ENCODE results near the gene PDE10A. TPM values are rescaled to one million over a fixed set of nuclear protein-coding genes. Genes with fewer than 3 reads are reported as not detected.
"Not testable (repeated sequence)": the region's sequence is repeated elsewhere in the genome, so short reads cannot be mapped to it uniquely, and the experiment has no call there.

Gene PDE10A
- total RNA-seq, 1 donor from 2014 or later, result 4.6 TPM

- no peak for DNase-seq (ENCODE audit: low read depth in 2 of 2)
Measured at GRCh38 chr6:165484178-165484889, 178.7 kb downstream of the PDE10A start.

- DNase-seq (ENCODE audit: low read depth in 2 of 2), result no peak
Measured at GRCh38 chr6:165481921-165482320, 181.1 kb downstream of the PDE10A start.

GRCh38 chr6:165480916-165481315 lies 182.1 kb downstream of the PDE10A start:
- no peak for DNase-seq (ENCODE audit: low read depth in 2 of 2)

- no peak for DNase-seq (ENCODE audit: low read depth in 2 of 2)
Measured at GRCh38 chr6:165478581-165478980, 184.5 kb downstream of the PDE10A start.

- DNase-seq (ENCODE audit: low read depth in 2 of 2), result no peak
Measured at GRCh38 chr6:165469483-165469882, 193.6 kb downstream of the PDE10A start.

GRCh38 chr6:165468340-165469235 lies 194.5 kb downstream of the PDE10A start:
- DNase-seq (ENCODE audit: low read depth in 2 of 2), result no peak

GRCh38 chr6:165463499-165463898 lies 199.5 kb downstream of the PDE10A start:
- DNase-seq (ENCODE audit: low read depth in 2 of 2), result not testable (repeated sequence)

- DNase-seq (ENCODE audit: low read depth in 2 of 2), result peak in 1 of 2 donors; percentile 54
Measured at GRCh38 chr6:165459605-165460301, 203.3 kb downstream of the PDE10A start.

- no peak for DNase-seq (ENCODE audit: low read depth in 2 of 2)
Measured at GRCh38 chr6:165458134-165458533, 204.9 kb downstream of the PDE10A start.

- no peak for DNase-seq (ENCODE audit: low read depth in 2 of 2)
Measured at GRCh38 chr6:165456286-165456685, 206.8 kb downstream of the PDE10A start.

- no peak for DNase-seq (ENCODE audit: low read depth in 2 of 2)
Measured at GRCh38 chr6:165455488-165455887, 207.6 kb downstream of the PDE10A start.

- no peak for DNase-seq (ENCODE audit: low read depth in 2 of 2)
Measured at GRCh38 chr6:165453395-165453794, 209.6 kb downstream of the PDE10A start.

- DNase-seq (ENCODE audit: low read depth in 2 of 2), result no peak
Measured at GRCh38 chr6:165451838-165452237, 211.2 kb downstream of the PDE10A start.

GRCh38 chr6:165448210-165448609 lies 214.8 kb downstream of the PDE10A start:
- DNase-seq (ENCODE audit: low read depth in 2 of 2), result no peak

- DNase-seq (ENCODE audit: low read depth in 2 of 2), result no peak
Measured at GRCh38 chr6:165447141-165447540, 215.9 kb downstream of the PDE10A start.

GRCh38 chr6:165446331-165446730 lies 216.7 kb downstream of the PDE10A start:
- DNase-seq (ENCODE audit: low read depth in 2 of 2), result no peak

- no peak for DNase-seq (ENCODE audit: low read depth in 2 of 2)
Measured at GRCh38 chr6:165443462-165443861, 219.6 kb downstream of the PDE10A start.

GRCh38 chr6:165441181-165441580 lies 221.9 kb downstream of the PDE10A start:
- no peak for DNase-seq (ENCODE audit: low read depth in 2 of 2)

- peak; percentile 54 to 85 for DNase-seq (ENCODE audit: low read depth in 2 of 2)
Measured at GRCh38 chr6:165439928-165440554, 223.0 kb downstream of the PDE10A start.

- no peak for DNase-seq (ENCODE audit: low read depth in 2 of 2)
Measured at GRCh38 chr6:165426892-165427291, 236.1 kb downstream of the PDE10A start.

- DNase-seq (ENCODE audit: low read depth in 2 of 2), result no peak
Measured at GRCh38 chr6:165422192-165422591, 240.8 kb downstream of the PDE10A start.
